Natural killer cell (primary cell): ENCODE data around the gene RRP12. TPM values are rescaled to one million over a fixed set of nuclear protein-coding genes. Genes with fewer than 3 reads are reported as not detected.

Experiments
- ATAC-seq, 3 donors: fragments of 150-1000 bp in 2 of 3; fragments of 200-7000 bp in 1 of 3; cut with Tn5 transposase; 1 replicate in 1 of 3; 2 replicates in 2 of 3; pipeline ENCODE4 v1.10.0; 2021; ENCODE audit warnings: mild to moderate bottlenecking in 2 of 3, moderate library complexity in 2 of 3
- DNase-seq, 2 donors: peaks; one replicate each; pipeline versions ENCODE4 v3.0.0 to v3.0.0-alpha.2; 2013 to 2021; ENCODE audit warnings: mixed read lengths in 1 of 2
- H3K27ac ChIP-seq: one replicate; pipeline ENCODE4 v1.5.1; 2013; ENCODE audit warnings: mild to moderate bottlenecking, low read length
- H3K27me3 ChIP-seq: one replicate; pipeline ENCODE4 v1.6.1; 2013; ENCODE audit warnings: low read length; ENCODE audit not compliant: control insufficient read depth, insufficient read depth
- H3K36me3 ChIP-seq: one replicate; pipeline ENCODE4 v1.6.1; 2013; ENCODE audit warnings: low read length; ENCODE audit not compliant: control insufficient read depth, insufficient read depth
- H3K4me1 ChIP-seq: one replicate; pipeline ENCODE4 v1.6.1; 2013; ENCODE audit warnings: low read length; ENCODE audit not compliant: control insufficient read depth, insufficient read depth
- H3K4me3 ChIP-seq: one replicate; pipeline ENCODE4 v1.5.1; 2013; ENCODE audit warnings: low read length
- H3K9me3 ChIP-seq: one replicate; pipeline ENCODE4 v1.6.1; 2013; ENCODE audit warnings: low read length; ENCODE audit not compliant: control insufficient read depth, insufficient read depth
- H3K27ac Mint-ChIP-seq, 2 donors: one replicate each; pipeline ENCODE4 v1.8.0; 2022; ENCODE audit warnings: mild to moderate bottlenecking in 2 of 2, mixed read lengths in 2 of 2, moderate library complexity in 1 of 2
- H3K27me3 Mint-ChIP-seq, 2 donors: one replicate each; pipeline ENCODE4 v1.8.0; 2022; ENCODE audit warnings: low read depth in 2 of 2, mixed read lengths in 2 of 2
- H3K36me3 Mint-ChIP-seq: one replicate; pipeline ENCODE4 v1.8.0; 2022; ENCODE audit warnings: mixed read lengths
- H3K4me1 Mint-ChIP-seq, 2 donors: one replicate each; pipeline ENCODE4 v1.8.0; 2022; ENCODE audit warnings: mixed read lengths in 2 of 2
- H3K4me3 Mint-ChIP-seq: one replicate; pipeline ENCODE4 v1.8.0; 2022; ENCODE audit warnings: mild to moderate bottlenecking, moderate library complexity, mixed read lengths
- H3K9me3 Mint-ChIP-seq, 2 donors: one replicate each; pipeline ENCODE4 v1.8.0; 2022; ENCODE audit warnings: mixed read lengths in 2 of 2
- CTCF ChIP-seq: fragments of 200-600 bp; IDR thresholded peaks from one replicate; pipeline ENCODE4 v1.8.0; 2022; ENCODE audit warnings: antibody characterized with exemption
- WGBS: methylation state at CpG from one replicate; pipeline ENCODE4 v1.1.7; 2013; ENCODE audit warnings: missing lambda C conversion rate; ENCODE audit not compliant: insufficient coverage; 5-methylcytosine and 5-hydroxymethylcytosine counted together
- intact Hi-C: fragments of 100-400 bp; cut with micrococcal nuclease; formaldehyde crosslinking; loops from one replicate; pipeline ENCODE4 v1.14.2; 2022
- total RNA-seq, 4 donors: library from RNA; stranded (reverse); fragments of 120-200 nt in 1 of 4; gene quantifications; one replicate each; pipeline versions ENCODE4 v1.2.3 to v1.2.4, GENCODE V29; 2013 to 2022

RRP12 gene
- total RNA-seq, 3 donors from 2014 or later (not counting 1 experiment from before 2014, with no cell fraction given): 60.1 to 234 (median 79.2) TPM

- WGBS: 79% methylated on average over 6 of the region's 6 CpGs
- Mint-ChIP-seq H3K9me3 (no peaks in the 10 kb centered on the region), H3K36me3 (no peaks in the 10 kb centered on the region), H3K4me3 (no peak overlapping the region), H3K4me1 (no peaks in the 10 kb centered on the region), H3K27me3 (no peaks in the 10 kb centered on the region), H3K27ac (peak overlapping the region in 1 of 2 donors; percentile 14)
- intact Hi-C loops: no loop called here
- DNase-seq (no peak), ATAC-seq (peak in 1 of 3 donors; percentile 19)
- TF ChIP-seq CTCF: no peak
- no peaks in the 10 kb centered on the region for H3K27me3 ChIP-seq
- H3K4me1 ChIP-seq: no peaks in the 10 kb centered on the region
- no peaks in the 10 kb centered on the region for H3K9me3 ChIP-seq
- no peak overlapping the region for H3K4me3 ChIP-seq
- peaks cover 36% of the 10 kb centered on the region for H3K36me3 ChIP-seq
- H3K27ac ChIP-seq: no peak overlapping the region
Observed at GRCh38 chr10:97376413-97376812, 24.7 kb downstream of the RRP12 start.

GRCh38 chr10:97373456-97373855 is 27.7 kb downstream of the RRP12 start:
- Histone ChIP-seq H3K27me3 (no peaks in the 10 kb centered on the region), H3K36me3 (peaks cover 37% of the 10 kb centered on the region), H3K9me3 (no peaks in the 10 kb centered on the region), H3K4me3 (no peak overlapping the region), H3K4me1 (no peaks in the 10 kb centered on the region), H3K27ac (no peak overlapping the region)
- DNase-seq (no peak), ATAC-seq (no peak)
- H3K9me3 Mint-ChIP-seq: no peaks in the 10 kb centered on the region
- no peaks in the 10 kb centered on the region for H3K4me1 Mint-ChIP-seq
- H3K27me3 Mint-ChIP-seq: no peaks in the 10 kb centered on the region
- intact Hi-C loops: no loop called here
- H3K27ac Mint-ChIP-seq: no peak overlapping the region
- TF ChIP-seq CTCF: no peak
- H3K36me3 Mint-ChIP-seq: no peaks in the 10 kb centered on the region
- 96% methylated on average over 10 of the region's 10 CpGs for WGBS
- no peak overlapping the region for H3K4me3 Mint-ChIP-seq

- ATAC-seq (no peak), DNase-seq (no peak)
- Mint-ChIP-seq H3K4me1 (no peaks in the 10 kb centered on the region), H3K4me3 (no peak overlapping the region), H3K9me3 (no peaks in the 10 kb centered on the region), H3K27ac (no peak overlapping the region), H3K27me3 (no peaks in the 10 kb centered on the region), H3K36me3 (no peaks in the 10 kb centered on the region)
- 93% methylated on average over 7 of the region's 7 CpGs for WGBS
- intact Hi-C loops: no loop called here
- no peak overlapping the region for H3K4me3 ChIP-seq
- H3K36me3 ChIP-seq: peaks cover 33% of the 10 kb centered on the region
- H3K9me3 ChIP-seq: no peaks in the 10 kb centered on the region
- no peaks in the 10 kb centered on the region for H3K27me3 ChIP-seq
- no peak for TF ChIP-seq CTCF
- no peak overlapping the region for H3K27ac ChIP-seq
- H3K4me1 ChIP-seq: no peaks in the 10 kb centered on the region
Observed at GRCh38 chr10:97372233-97372875, 28.8 kb downstream of the RRP12 start.

GRCh38 chr10:97371696-97372095 is 29.4 kb downstream of the RRP12 start:
- Histone ChIP-seq H3K9me3 (no peaks in the 10 kb centered on the region), H3K27me3 (no peaks in the 10 kb centered on the region), H3K36me3 (peaks cover 35% of the 10 kb centered on the region), H3K4me1 (peaks cover 5% of the 10 kb centered on the region), H3K4me3 (no peak overlapping the region), H3K27ac (no peak overlapping the region)
- H3K4me1 Mint-ChIP-seq: no peaks in the 10 kb centered on the region
- H3K27ac Mint-ChIP-seq: no peak overlapping the region
- TF ChIP-seq CTCF: no peak
- H3K4me3 Mint-ChIP-seq: no peak overlapping the region
- no peaks in the 10 kb centered on the region for H3K36me3 Mint-ChIP-seq
- H3K9me3 Mint-ChIP-seq: no peaks in the 10 kb centered on the region
- no peak for ATAC-seq
- H3K27me3 Mint-ChIP-seq: no peaks in the 10 kb centered on the region
- intact Hi-C loops: no loop called here
- DNase-seq: no peak
- WGBS: 93% methylated on average over 7 of the region's 7 CpGs
